ENCODE data around the gene TFF2.

The TFF2 gene

GRCh38 chr21:42377951-42378340, 27.2 kb upstream of the TFF2 start:
- H3K9me2 ChIP-seq (ENCODE audit: low read depth, low read length): no peaks in the 10 kb centered on the region
- no peak overlapping the region for H3K4me3 ChIP-seq (ENCODE audit: low read depth, low read length, poor library complexity, severe bottlenecking)
- no peaks in the 10 kb centered on the region for H3F3A ChIP-seq (ENCODE audit: insufficient read depth, low read length)
- H4K20me1 ChIP-seq (ENCODE audit: insufficient read depth, low read length): no peaks in the 10 kb centered on the region
- H3K27ac ChIP-seq (ENCODE audit: low read depth, low read length, poor library complexity, severe bottlenecking): no peak overlapping the region
- H3K27me3 ChIP-seq (ENCODE audit: insufficient read depth, low read length): peaks cover 26% of the 10 kb centered on the region; the same call in 1 of the 2 replicates
- no peaks in the 10 kb centered on the region for H3K79me2 ChIP-seq (ENCODE audit: insufficient read depth, low read length)
- H3K9ac ChIP-seq (ENCODE audit: low read length): no peak overlapping the region
- H3K4me1 ChIP-seq (ENCODE audit: insufficient read depth, low read length, severe bottlenecking): peaks cover 9% of the 10 kb centered on the region
- H3K4me2 ChIP-seq (ENCODE audit: low read length): no peak overlapping the region
- H2AFZ ChIP-seq (ENCODE audit: low read length): no peak overlapping the region
- TF ChIP-seq EZH2 (IDR thresholded peaks at IDR 0.05; ENCODE audit: borderline replicate concordance, low read length): no peak
- no peak for TF ChIP-seq CTCF (IDR thresholded peaks at IDR 0.05; ENCODE audit: low read length)
- no peaks in the 10 kb centered on the region; the same call in 1 of the 2 replicates for H3K36me3 ChIP-seq (ENCODE audit: insufficient read depth, low read length)
- H3K9me3 ChIP-seq (ENCODE audit: low read length): peaks cover 10% of the 10 kb centered on the region; the same call in 1 of the 2 replicates

DNA sequence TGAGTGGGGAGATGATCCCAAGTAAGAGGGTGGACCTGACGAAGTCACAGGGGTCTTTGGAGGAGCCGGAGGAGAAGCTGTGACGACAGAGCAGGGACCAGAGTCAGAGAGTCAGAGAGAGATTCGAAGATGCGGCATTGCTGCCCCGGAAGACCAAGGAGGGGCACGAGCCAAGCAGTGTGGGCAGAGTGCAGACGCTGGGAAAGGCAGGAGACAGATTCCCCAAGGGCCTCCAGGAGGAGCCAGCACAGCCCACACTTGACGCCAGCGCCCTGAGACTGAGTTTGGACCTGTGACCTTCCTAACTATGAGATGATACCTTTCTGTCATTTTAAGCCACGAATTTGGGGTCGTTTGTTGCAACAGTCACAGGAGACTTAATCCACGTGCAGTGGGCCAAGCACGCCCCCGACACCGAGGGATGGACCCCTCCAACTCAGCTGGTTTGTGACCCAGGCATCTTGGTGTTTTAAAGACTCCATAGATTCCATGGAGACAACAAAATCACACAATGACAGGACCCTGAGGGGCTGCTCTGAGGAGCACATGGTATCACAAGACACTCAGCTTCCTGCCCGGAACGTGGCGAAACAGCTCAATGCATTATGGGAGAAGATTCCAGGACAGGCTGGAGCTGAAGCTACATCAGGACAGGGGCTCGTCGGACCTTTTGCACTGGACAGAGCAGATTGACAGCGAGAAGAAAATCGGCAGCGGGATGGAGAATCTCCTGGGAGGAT, 26.6 kb upstream of the TFF2 start:
- no peak for TF ChIP-seq CTCF (IDR thresholded peaks at IDR 0.05; ENCODE audit: low read length)
- TF ChIP-seq EZH2 (IDR thresholded peaks at IDR 0.05; ENCODE audit: borderline replicate concordance, low read length): no peak
- H3K9me2 ChIP-seq (ENCODE audit: low read depth, low read length): no peaks in the 10 kb centered on the region
- H3K79me2 ChIP-seq (ENCODE audit: insufficient read depth, low read length): no peaks in the 10 kb centered on the region
- peaks cover 20% of the 10 kb centered on the region; the same call in 1 of the 2 replicates for H3K27me3 ChIP-seq (ENCODE audit: insufficient read depth, low read length)
- H3K9me3 ChIP-seq (ENCODE audit: low read length): peaks cover 9% of the 10 kb centered on the region; the same call in 1 of the 2 replicates
- no peaks in the 10 kb centered on the region; the same call in 1 of the 2 replicates for H3K36me3 ChIP-seq (ENCODE audit: insufficient read depth, low read length)
- no peak overlapping the region for H3K4me2 ChIP-seq (ENCODE audit: low read length)
- H3K9ac ChIP-seq (ENCODE audit: low read length): no peak overlapping the region
- peaks cover 9% of the 10 kb centered on the region for H3K4me1 ChIP-seq (ENCODE audit: insufficient read depth, low read length, severe bottlenecking)
- no peaks in the 10 kb centered on the region for H4K20me1 ChIP-seq (ENCODE audit: insufficient read depth, low read length)
- H3K27ac ChIP-seq (ENCODE audit: low read depth, low read length, poor library complexity, severe bottlenecking): no peak overlapping the region
- no peaks in the 10 kb centered on the region for H3F3A ChIP-seq (ENCODE audit: insufficient read depth, low read length)
- no peak overlapping the region for H2AFZ ChIP-seq (ENCODE audit: low read length)
- no peak overlapping the region for H3K4me3 ChIP-seq (ENCODE audit: low read depth, low read length, poor library complexity, severe bottlenecking)

DNA sequence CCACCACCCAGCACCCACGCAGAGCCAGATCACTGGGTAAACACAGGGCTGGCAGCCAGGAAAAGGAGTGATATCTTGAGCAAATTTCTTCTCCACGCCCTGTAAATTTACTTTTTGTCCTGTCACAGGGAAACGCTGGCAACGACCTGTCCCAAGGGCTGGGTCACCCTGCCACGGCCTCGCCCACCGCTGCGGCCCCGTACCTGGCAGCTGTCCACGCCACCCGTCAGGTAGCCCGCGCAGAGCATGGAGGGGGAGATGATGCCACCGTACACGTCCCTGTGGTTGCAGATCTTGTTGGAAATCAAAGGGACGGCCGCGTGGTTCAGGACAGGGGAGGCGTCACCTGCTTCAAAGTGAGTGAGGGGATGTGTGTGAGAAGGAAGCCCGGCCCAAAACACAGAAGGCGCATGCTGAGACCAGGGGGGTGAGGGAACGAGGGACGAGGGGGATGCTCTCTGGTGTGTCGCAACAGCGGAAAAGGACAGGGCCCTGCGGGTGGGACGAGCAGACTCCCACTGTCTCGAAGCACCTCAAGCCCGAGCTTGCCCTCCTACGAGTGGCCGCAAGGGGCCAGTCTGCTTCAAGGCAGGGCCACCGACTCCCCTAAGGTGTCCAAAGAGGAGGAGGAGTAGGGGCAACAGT, 25.7 kb upstream of the TFF2 start:
- Histone ChIP-seq H3K4me2 (ENCODE audit: low read length) (no peak overlapping the region), H3K27me3 (ENCODE audit: insufficient read depth, low read length) (peaks cover 16% of the 10 kb centered on the region; the same call in 1 of the 2 replicates), H3K9me2 (ENCODE audit: low read depth, low read length) (no peaks in the 10 kb centered on the region), H3K79me2 (ENCODE audit: insufficient read depth, low read length) (no peaks in the 10 kb centered on the region), H2AFZ (ENCODE audit: low read length) (no peak overlapping the region), H4K20me1 (ENCODE audit: insufficient read depth, low read length) (no peaks in the 10 kb centered on the region), H3K36me3 (ENCODE audit: insufficient read depth, low read length) (no peaks in the 10 kb centered on the region), H3K9ac (ENCODE audit: low read length) (no peak overlapping the region), H3K9me3 (ENCODE audit: low read length) (no peaks in the 10 kb centered on the region), H3K4me1 (ENCODE audit: insufficient read depth, low read length, severe bottlenecking) (peaks cover 9% of the 10 kb centered on the region), H3K4me3 (ENCODE audit: low read depth, low read length, poor library complexity, severe bottlenecking) (no peak overlapping the region), H3K27ac (ENCODE audit: low read depth, low read length, poor library complexity, severe bottlenecking) (no peak overlapping the region), H3F3A (ENCODE audit: insufficient read depth, low read length) (no peaks in the 10 kb centered on the region)
- TF ChIP-seq EZH2 (IDR thresholded peaks at IDR 0.05; ENCODE audit: borderline replicate concordance, low read length): no peak
- TF ChIP-seq CTCF (IDR thresholded peaks at IDR 0.05; ENCODE audit: low read length): peak; percentile 63

Measured in OCI-LY1 (cell line).